KOPT-K1 (cell line): ENCODE measurements around the gene ELAVL4.

Source experiments
- H3K27ac ChIP-seq: fragments of 200-600 bp; sonication (generic); 2 replicates; pipeline ENCODE4 v1.5.1; 2016; ENCODE audit warnings: antibody characterized with exemption, mild to moderate bottlenecking, low read depth, low read length; ENCODE audit not compliant: poor library complexity, severe bottlenecking
- H3K36me3 ChIP-seq: fragments of 200-600 bp; sonication (generic); 2 replicates; pipeline ENCODE4 v1.5.1; 2017; ENCODE audit warnings: antibody characterized with exemption, mild to moderate bottlenecking, low read length, moderate library complexity; ENCODE audit not compliant: insufficient read depth
- H3K9me3 ChIP-seq: fragments of 200-600 bp; sonication (generic); 2 replicates; pipeline ENCODE4 v1.5.1; 2017; ENCODE audit warnings: antibody characterized with exemption, low read length, mild to moderate bottlenecking; ENCODE audit not compliant: insufficient read depth, poor library complexity, severe bottlenecking

ELAVL4 gene

DNA sequence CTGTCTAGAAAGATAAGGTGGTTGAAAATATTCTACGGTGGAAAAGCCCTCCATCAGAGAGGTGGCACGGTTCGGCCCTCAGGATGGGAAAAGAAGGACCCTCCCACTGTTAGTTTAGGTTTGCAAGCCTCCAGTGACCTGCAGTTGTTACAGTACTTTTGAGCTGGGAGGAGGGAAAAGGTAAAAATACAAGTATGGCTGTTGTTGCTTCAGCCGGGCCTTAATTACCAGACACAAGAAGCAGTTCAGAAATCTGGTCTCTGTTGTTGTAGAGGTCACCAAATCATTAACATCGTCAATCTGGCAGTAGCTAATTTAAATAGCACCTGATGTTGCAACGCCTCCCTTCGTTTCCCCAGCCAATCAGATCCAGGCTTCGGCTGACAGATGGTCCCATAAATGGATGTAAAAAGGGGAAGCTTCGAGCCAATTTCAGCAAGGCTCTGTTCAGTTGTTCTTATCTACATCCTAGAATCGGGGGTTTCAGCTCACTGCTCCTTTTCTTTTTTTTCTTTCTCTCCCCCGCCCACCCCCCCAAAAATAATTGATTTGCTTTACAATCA lies at the start of gene ELAVL4:
Gene ELAVL4 (plus strand): TSS at position 424 of the 563 bp plus-strand sequence. CDS start 270 bp downstream, outside the sequence.
- H3K9me3 ChIP-seq, result no peaks in the 10 kb centered on the region
- no peaks in the 10 kb centered on the region for H3K36me3 ChIP-seq
- no peak within 1 kb of the TSS for H3K27ac ChIP-seq

DNA sequence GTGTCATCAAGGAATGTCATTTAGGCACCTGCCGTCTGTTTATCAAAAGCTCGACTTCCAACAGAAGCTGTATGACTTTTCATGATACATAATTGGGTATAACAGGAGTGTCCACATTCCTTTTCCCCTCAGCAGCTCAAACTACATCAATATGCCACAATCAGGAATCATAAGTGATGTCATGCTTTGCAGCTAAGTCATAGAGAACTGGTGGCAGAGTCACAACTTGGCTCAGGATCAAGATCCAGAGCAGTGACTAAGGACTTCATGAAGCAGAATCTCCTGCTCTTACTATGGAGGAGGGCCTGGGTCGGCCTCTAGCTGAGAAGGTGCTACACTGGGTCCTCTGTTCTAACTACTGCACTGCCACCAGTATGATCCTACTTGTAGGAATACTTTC lies 48.4 kb upstream of the ELAVL4 start:
- Histone ChIP-seq H3K27ac (no peak overlapping the region), H3K36me3 (no peaks in the 10 kb centered on the region), H3K9me3 (no peaks in the 10 kb centered on the region)

DNA sequence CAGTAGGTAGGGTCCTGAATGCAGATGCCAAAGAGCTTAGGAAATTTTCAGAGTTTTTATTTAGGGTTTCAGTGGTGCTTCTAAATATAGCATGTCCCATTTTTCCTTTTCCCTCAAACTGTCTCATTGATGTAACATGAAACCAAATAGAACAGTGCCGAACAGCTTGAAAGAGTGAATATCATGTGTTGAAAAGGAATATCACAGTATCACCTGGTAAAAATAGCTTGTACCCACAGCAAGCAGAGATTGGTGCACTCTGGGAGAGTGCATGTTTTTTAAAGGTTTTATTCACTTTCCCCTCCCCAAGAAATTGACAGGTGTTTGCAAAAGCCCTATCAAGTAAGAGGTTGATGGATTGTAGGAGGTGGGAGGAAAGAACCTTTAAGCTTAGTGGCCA lies 41.9 kb upstream of the ELAVL4 start:
- Histone ChIP-seq H3K36me3 (no peaks in the 10 kb centered on the region), H3K27ac (no peak overlapping the region), H3K9me3 (no peaks in the 10 kb centered on the region)

DNA sequence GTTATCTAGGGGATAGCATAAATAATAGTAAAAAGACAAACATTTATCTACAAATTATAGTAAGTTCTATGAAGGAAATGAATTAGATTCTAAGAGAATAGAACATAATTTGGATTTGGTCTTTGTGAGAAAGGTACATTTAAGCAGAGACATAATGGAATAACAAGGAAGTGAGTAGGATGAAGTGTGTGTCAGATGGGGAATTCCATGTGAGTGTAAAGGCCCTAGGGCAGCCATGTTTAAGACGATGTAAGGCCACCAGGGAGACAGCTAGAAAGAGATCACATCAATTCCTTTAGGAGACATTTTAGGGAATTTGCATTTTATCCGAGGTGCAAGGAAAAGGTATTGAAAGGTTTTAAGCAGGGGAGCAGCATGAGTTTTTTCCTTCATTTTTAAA lies 33.8 kb upstream of the ELAVL4 start:
- no peak overlapping the region for H3K27ac ChIP-seq
- H3K9me3 ChIP-seq, result no peaks in the 10 kb centered on the region
- H3K36me3 ChIP-seq, result no peaks in the 10 kb centered on the region

DNA sequence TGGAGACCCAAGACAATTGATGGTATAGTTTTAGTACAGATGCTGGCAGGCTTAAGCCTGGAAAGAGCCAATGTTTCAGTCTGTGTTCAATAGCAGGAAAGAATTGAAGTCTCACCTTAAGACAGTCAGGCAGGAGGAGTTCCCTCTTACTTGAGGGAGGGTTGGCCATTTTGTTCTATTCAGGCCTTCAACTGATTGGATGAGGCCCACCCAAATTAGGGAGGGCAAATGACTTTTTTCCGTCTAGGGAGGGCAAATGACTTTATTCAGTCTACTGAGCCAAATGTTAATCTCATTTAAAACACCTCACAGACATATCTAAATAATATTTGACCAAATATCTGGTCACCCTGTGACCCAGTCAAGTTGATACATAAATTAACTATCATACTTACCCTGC lies 31.4 kb upstream of the ELAVL4 start:
- Histone ChIP-seq H3K27ac (no peak overlapping the region), H3K9me3 (no peaks in the 10 kb centered on the region), H3K36me3 (no peaks in the 10 kb centered on the region)

DNA sequence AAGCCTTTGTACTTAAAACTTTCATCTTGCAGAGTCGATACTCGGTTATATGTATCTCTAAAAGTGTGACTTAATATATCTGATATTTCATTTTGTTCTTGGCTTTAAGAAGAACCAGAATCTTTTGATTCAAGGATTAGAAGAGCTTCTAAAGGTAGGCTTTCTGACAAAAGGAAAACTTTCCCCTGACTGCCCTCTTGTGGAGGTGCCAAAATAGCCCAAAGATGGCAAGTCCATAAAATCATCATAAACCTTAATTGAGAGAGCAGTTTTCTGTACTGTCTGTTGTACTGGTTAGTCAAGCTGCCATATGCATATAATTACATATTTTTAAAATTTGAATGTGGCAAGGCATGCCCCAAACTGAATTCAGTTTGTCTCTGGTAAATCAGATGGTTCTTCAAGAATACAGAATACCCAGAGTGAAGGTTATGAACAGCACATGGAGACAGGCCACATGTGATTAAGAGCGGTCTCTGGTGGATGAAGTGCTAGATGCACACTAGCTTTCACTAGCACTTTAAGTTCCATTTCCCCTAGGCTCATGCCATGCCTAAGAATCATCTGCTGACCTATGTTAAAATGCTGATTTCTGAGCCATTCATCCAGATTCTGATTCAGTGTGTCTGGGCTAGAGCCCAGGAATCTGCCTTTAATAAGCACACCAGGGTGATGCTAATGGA lies 27.7 kb upstream of the ELAVL4 start:
- Histone ChIP-seq H3K9me3 (no peaks in the 10 kb centered on the region), H3K36me3 (no peaks in the 10 kb centered on the region), H3K27ac (no peak overlapping the region)

DNA sequence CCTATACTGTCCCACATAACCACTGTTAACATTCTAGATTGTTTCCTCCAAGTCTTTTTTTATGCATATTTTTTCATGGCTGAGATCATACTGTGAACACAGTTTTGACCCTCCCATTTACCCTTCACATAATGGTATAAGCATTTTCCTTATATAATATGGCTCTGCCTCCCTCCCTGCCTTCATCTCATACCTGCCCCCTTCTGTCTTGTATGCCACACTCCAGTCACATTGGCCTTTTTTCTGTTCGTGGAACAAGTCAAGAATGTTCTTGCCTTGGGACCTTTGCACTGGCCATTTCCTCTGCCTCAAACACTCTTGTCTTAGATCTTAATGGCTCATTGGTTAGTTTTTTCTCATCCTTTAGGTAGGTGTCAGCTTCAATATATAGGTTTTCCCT lies 24.3 kb upstream of the ELAVL4 start:
- Histone ChIP-seq H3K36me3 (no peaks in the 10 kb centered on the region), H3K9me3 (no peaks in the 10 kb centered on the region), H3K27ac (no peak overlapping the region)

DNA sequence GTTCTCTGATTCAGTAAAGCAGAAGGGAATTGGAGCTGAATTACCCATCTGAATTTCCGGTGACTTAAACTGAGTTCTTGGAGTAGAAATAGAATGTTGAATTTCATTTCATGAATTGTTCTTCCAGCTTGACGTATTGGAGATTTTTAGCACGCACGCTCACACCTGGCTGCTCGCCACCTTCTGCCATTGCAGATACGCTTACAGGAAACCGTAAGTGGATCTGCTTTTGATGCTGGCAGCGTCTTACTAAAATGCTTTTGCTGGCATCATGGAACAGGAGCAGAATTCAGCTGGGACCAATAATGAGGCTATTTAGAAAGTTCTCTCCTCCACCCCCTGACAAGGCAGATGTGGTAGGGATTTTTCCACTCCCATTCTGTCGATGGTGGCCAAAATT lies 17.7 kb upstream of the ELAVL4 start:
- Histone ChIP-seq H3K27ac (no peak overlapping the region), H3K9me3 (no peaks in the 10 kb centered on the region), H3K36me3 (no peaks in the 10 kb centered on the region)

DNA sequence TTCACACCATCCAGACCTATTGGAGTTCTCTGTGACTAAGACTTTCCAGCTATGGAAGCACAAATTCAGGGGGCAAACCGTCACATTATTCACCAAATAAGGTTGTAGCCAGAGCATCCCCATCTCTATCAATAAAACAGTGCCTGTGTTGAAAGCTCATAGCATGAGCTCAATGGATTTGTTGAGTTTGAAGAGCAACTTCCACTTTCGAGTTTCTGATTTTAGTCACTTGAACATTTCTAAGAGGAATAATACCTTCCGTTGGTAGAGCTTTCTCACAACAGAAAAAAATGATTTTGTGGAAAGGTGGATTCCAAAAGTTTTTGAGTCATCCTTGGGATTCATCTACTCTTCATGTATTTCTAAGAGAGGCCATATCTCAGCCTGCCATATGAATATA lies 13.0 kb upstream of the ELAVL4 start:
- Histone ChIP-seq H3K36me3 (no peaks in the 10 kb centered on the region), H3K9me3 (no peaks in the 10 kb centered on the region), H3K27ac (no peak overlapping the region)

DNA sequence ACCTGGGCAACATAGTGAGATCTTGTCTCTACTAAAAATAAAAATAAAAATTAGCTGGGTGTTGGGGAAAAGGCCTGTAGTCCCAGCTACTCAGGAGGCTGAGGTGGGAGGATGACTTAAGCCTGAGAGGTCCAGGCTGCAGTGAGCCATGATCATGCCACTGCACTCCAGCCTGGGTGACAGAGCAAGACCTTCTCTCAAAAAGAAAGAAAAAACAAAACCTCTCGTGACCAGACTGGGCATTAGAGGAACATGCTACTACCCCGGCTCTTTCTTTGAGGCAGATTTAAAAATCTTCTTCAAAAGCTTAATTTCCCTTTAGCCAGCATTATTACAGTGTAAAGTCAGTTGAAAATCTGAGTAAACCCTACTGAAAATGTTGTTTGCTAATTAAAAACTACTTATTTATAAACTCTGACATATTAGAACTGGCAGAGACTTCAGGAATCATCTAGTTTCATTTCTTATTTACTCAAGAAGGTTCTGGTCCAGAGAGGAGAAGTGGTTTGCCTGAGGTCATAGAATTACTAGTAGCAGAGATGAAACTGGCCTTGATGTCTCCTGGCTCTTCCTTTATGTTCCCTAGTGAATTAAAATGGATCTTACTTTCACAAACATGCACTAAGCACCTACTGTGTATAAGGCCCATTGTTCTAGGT lies 11.6 kb upstream of the ELAVL4 start:
- H3K9me3 ChIP-seq, result no peaks in the 10 kb centered on the region
- H3K36me3 ChIP-seq, result no peaks in the 10 kb centered on the region
- no peak overlapping the region for H3K27ac ChIP-seq

DNA sequence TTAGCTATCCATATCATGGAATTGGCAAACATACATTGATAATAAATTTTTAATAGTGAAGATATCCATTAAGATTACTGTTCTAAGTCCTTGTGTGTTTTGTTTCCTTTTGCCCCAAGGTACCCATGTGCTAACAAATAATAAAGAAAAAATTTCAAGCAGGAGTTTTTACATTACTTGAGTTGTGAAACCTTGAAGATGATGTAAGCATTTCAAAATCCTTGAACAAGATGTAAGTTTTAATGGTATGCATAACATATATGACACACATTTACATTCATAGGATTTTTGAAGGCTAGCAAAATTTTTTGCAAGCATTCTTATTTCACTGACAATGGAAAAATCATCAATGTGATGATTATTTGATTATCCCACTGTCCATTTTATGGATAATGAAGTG lies 10.9 kb upstream of the ELAVL4 start:
- H3K9me3 ChIP-seq, result no peaks in the 10 kb centered on the region
- no peak overlapping the region for H3K27ac ChIP-seq
- no peaks in the 10 kb centered on the region for H3K36me3 ChIP-seq

DNA sequence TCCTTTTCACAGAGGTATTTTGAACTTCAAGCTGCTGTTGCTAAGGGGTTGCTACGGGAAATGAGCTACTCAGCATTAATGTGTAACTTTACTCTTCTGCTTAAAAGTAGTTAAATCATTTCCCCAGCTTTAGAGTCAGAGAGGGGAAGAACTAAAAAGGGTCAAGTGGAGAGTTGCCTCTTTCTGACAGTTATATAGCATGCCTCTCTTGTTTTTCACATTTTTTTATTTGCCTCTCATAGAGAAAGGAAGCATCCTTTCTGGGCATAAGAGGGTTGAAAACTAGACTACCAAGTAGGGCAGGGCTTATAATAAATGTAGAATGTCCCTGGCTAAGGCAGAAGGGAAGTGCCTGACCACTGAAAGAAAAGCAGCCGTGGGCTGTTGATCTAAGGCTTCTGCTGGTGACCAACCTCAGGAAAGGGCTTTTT lies 10.1 kb upstream of the ELAVL4 start:
- no peak overlapping the region for H3K27ac ChIP-seq

DNA sequence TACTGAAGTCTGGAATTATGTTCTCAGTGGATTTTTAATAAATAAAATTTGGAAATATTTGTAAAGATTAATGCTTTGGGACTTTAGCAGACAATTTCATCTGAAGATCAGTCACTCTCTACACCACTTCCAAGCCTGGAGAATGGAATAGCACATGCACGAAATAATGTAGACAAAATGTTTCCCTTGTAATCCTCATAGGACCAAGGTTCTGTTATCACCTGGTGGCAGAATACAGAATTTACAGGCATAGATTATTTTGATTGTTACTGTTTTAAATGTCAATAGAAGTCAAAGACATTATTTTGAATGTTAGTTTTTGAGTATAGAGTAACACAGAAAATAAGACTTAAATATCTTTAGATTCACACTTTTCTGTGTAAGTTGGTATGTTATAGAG lies 9.1 kb upstream of the ELAVL4 start:
- no peaks in the 10 kb centered on the region for H3K36me3 ChIP-seq
- H3K27ac ChIP-seq, result no peak overlapping the region
- no peaks in the 10 kb centered on the region for H3K9me3 ChIP-seq

More for the DNA sequence above, 10.1 kb upstream of the ELAVL4 start:
- H3K9me3 ChIP-seq, result no peaks in the 10 kb centered on the region
- no peaks in the 10 kb centered on the region for H3K36me3 ChIP-seq

DNA sequence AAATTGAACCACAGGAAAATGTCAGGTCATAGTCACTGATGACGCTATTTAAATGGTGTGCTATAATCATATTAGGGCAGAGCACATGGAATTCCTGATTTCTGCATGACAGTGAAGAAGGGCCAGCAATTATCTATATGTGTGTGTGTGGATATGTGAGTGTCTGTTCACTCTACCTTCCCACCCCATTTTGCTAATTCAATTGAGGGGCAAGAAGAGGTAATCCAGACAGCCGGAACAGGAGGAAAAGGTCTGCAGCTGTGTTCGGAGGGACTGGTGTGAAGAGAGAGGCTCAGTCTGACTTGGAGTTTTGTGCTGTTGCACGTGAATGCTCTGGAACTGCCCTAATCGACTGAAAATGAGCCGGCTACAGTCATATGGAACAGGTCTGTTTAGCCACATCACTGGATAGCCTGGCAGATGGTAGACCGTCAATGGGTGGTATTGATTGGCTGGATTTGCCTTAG lies 5.1 kb upstream of the ELAVL4 start:
- no peak overlapping the region for H3K27ac ChIP-seq

DNA sequence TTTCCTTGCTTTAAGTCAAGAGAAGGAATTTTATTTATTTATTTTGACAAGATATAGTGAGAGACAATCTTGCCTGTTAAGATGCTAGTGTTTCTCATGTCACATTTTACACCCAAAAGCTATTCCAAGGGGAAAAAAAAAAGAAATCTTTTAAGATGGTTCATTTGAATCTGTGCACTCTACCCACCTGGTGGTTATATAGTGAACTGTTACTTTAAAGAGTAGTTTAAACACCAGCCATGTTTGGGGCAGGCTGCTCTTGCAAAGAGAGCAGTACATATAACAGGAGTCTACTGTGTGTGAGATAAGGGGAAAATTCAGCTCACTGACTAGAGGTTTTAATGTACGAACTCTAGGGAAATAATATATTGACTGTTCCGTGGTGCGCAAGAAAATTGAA lies 3.3 kb upstream of the ELAVL4 start:
- no peaks in the 10 kb centered on the region for H3K36me3 ChIP-seq
- no peaks in the 10 kb centered on the region for H3K9me3 ChIP-seq
- H3K27ac ChIP-seq, result no peak overlapping the region

More for the DNA sequence above, 5.1 kb upstream of the ELAVL4 start:
- no peaks in the 10 kb centered on the region for H3K36me3 ChIP-seq
- H3K9me3 ChIP-seq, result no peaks in the 10 kb centered on the region
